GM20431 (cell line): ENCODE measurements around the gene PAGE4.

Experiments used
- in situ Hi-C: fragments of 300-500 bp; cut with MseI, MboI; formaldehyde crosslinking; loops from one replicate; pipeline ENCODE4 v1.15.0; 2020; ENCODE audit warnings: low sequenced_read_pairs; ENCODE audit not compliant: unreplicated experiment

PAGE4 gene

GRCh38 chrX:49862093-49862492 lies 33.0 kb downstream of the PAGE4 start:
- in situ Hi-C loops = no loop called here

- in situ Hi-C loops = no loop called here
These were observed 39.6 kb downstream of the PAGE4 start for GRCh38 chrX:49868739-49869138.

GRCh38 chrX:49876750-49877149 lies 47.6 kb downstream of the PAGE4 start:
- in situ Hi-C loops = no loop called here

GRCh38 chrX:49877397-49878101 lies 48.4 kb downstream of the PAGE4 start:
- in situ Hi-C loops = no loop called here

GRCh38 chrX:49878128-49878833 lies 49.2 kb downstream of the PAGE4 start:
- in situ Hi-C loops = no loop called here

GRCh38 chrX:49878834-49879655 lies 49.9 kb downstream of the PAGE4 start, which contains the start of gene USP27X:
USP27X (plus strand) TSS chrX:49879484; CDS start chrX:49880308, 824 bp downstream.
- in situ Hi-C loops = no loop called here

GRCh38 chrX:49879656-49880277 lies 50.7 kb downstream of the PAGE4 start:
- in situ Hi-C loops = no loop called here

GRCh38 chrX:49880668-49881067 lies 51.6 kb downstream of the PAGE4 start:
- in situ Hi-C loops = no loop called here
